ENCODE measurements around the gene DDB1. TPM values are rescaled to one million over a fixed set of nuclear protein-coding genes. Genes with fewer than 3 reads are reported as not detected.

DDB1 gene
- total and polyA plus RNA-seq, 12 donors, result 165 to 885 (median 592) TPM

GRCh38 chr11:61267437-61267841, 65.5 kb downstream of the DDB1 start:
- WGBS, 4 donors, result 0 to 42% (median 31%) methylated on average over 2 to 6 of the region's 6 CpGs
- Histone ChIP-seq H3K4me1 (replicated peaks in 1 of 2) (no peaks in the 10 kb centered on the region), H3K36me3 (replicated peaks in 1 of 2) (no peaks in the 10 kb centered on the region), H3K4me3 (no peak overlapping the region), H3K9me3 (replicated peaks in 1 of 3) (no peaks in the 10 kb centered on the region), H3K27ac (peak overlapping the region in 2 of 5 donors; percentile 6 to 47), H3K27me3 (no peaks in the 10 kb centered on the region)
- peak; percentile 67 to 88 (median 85) for DNase-seq
- intact Hi-C loops (cut with DNase I), result no loop called here
- TF ChIP-seq, protein P1, sequence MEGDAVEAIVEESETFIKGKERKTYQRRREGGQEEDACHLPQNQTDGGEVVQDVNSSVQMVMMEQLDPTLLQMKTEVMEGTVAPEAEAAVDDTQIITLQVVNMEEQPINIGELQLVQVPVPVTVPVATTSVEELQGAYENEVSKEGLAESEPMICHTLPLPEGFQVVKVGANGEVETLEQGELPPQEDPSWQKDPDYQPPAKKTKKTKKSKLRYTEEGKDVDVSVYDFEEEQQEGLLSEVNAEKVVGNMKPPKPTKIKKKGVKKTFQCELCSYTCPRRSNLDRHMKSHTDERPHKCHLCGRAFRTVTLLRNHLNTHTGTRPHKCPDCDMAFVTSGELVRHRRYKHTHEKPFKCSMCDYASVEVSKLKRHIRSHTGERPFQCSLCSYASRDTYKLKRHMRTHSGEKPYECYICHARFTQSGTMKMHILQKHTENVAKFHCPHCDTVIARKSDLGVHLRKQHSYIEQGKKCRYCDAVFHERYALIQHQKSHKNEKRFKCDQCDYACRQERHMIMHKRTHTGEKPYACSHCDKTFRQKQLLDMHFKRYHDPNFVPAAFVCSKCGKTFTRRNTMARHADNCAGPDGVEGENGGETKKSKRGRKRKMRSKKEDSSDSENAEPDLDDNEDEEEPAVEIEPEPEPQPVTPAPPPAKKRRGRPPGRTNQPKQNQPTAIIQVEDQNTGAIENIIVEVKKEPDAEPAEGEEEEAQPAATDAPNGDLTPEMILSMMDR (IDR thresholded peaks at IDR 0.05), result no peak
- no peak for TF ChIP-seq POLR2A (IDR thresholded peaks at IDR 0.05)

GRCh38 chr11:61266602-61267001, 66.3 kb downstream of the DDB1 start:
- WGBS, 4 donors, result 88 to 96% (median 89%) methylated on average over 4 of the region's 4 CpGs
- Histone ChIP-seq H3K4me3 (no peak overlapping the region), H3K27me3 (no peaks in the 10 kb centered on the region), H3K4me1 (replicated peaks in 1 of 2) (no peaks in the 10 kb centered on the region), H3K9me3 (replicated peaks in 1 of 3) (no peaks in the 10 kb centered on the region), H3K27ac (no peak overlapping the region), H3K36me3 (replicated peaks in 1 of 2) (no peaks in the 10 kb centered on the region)
- intact Hi-C loops (cut with DNase I), result no loop called here
- TF ChIP-seq, protein P1 (IDR thresholded peaks at IDR 0.05), result no peak
- no peak for TF ChIP-seq POLR2A (IDR thresholded peaks at IDR 0.05)
- DNase-seq, result no peak

- Histone ChIP-seq H3K36me3 (replicated peaks in 1 of 2) (no peaks in the 10 kb centered on the region), H3K4me3 (no peak overlapping the region), H3K27ac (no peak overlapping the region), H3K9me3 (replicated peaks in 1 of 3) (no peaks in the 10 kb centered on the region), H3K27me3 (no peaks in the 10 kb centered on the region), H3K4me1 (replicated peaks in 1 of 2) (no peaks in the 10 kb centered on the region)
- intact Hi-C loops (cut with DNase I), result no loop called here
- no peak for DNase-seq
- 84 to 98% (median 91%) methylated on average over 8 to 14 of the region's 14 CpGs for WGBS, 4 donors
- TF ChIP-seq, protein P1 (IDR thresholded peaks at IDR 0.05), result no peak
- no peak for TF ChIP-seq POLR2A (IDR thresholded peaks at IDR 0.05)
Observed at GRCh38 chr11:61265357-61265756, 67.5 kb downstream of the DDB1 start.

GRCh38 chr11:61264795-61265194, 68.1 kb downstream of the DDB1 start:
- intact Hi-C loops (cut with DNase I), result no loop called here
- H3K9me3 ChIP-seq (replicated peaks in 1 of 3), result no peaks in the 10 kb centered on the region
- H3K4me3 ChIP-seq, result no peak overlapping the region
- TF ChIP-seq, protein P1 (IDR thresholded peaks at IDR 0.05), result no peak
- no peak for TF ChIP-seq POLR2A (IDR thresholded peaks at IDR 0.05)
- no peaks in the 10 kb centered on the region for H3K4me1 ChIP-seq (replicated peaks in 1 of 2)
- DNase-seq, result no peak
- no peak overlapping the region for H3K27ac ChIP-seq
- H3K36me3 ChIP-seq (replicated peaks in 1 of 2), result no peaks in the 10 kb centered on the region
- no peaks in the 10 kb centered on the region for H3K27me3 ChIP-seq
- 92 to 94% (median 94%) methylated on average over 12 to 14 of the region's 14 CpGs for WGBS, 4 donors

Measured in adrenal gland (tissue), 12 donors.